ENCODE data around the gene FBXO44. TPM values are rescaled to one million over a fixed set of nuclear protein-coding genes. Genes with fewer than 3 reads are reported as not detected.

FBXO44 gene
- total RNA-seq, 2 donors from 2014 or later = 29.1 to 39.1 TPM

DNA sequence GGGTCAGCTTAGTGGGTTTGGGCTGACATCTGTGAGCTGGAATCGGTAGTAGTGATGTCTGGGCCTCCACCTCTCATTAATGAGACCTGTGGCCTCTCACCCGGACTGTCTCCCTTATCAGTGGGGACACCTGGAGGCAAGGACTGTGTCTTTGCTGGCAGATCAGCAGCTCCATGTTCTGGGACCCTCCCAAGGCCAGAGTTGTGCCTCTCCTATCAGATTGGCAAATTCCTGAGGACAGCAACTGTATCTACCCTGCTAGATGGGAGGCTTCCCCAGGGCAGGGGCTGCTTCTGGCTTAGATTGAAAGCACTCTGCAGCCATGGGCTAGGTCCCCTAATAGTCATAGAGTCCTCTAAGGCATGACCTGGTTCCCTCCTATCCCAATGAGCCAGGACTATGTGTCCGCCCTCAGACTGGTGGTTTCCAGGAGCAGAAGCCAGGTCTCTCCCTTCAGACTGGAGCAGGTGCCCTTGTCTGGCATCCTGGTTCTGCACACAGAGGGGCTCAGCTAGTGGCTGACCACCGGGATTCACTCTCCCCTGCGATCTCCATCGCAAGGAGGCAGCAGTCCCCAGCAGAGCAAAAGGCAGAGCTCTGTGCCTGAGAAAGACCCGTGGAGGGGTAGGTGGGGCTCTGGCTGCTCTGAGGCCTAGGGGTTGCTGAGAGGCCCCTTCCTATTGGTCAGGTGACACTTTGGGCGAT is 42.7 kb downstream of the FBXO44 start:
- TF ChIP-seq, protein P1, sequence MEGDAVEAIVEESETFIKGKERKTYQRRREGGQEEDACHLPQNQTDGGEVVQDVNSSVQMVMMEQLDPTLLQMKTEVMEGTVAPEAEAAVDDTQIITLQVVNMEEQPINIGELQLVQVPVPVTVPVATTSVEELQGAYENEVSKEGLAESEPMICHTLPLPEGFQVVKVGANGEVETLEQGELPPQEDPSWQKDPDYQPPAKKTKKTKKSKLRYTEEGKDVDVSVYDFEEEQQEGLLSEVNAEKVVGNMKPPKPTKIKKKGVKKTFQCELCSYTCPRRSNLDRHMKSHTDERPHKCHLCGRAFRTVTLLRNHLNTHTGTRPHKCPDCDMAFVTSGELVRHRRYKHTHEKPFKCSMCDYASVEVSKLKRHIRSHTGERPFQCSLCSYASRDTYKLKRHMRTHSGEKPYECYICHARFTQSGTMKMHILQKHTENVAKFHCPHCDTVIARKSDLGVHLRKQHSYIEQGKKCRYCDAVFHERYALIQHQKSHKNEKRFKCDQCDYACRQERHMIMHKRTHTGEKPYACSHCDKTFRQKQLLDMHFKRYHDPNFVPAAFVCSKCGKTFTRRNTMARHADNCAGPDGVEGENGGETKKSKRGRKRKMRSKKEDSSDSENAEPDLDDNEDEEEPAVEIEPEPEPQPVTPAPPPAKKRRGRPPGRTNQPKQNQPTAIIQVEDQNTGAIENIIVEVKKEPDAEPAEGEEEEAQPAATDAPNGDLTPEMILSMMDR (conservative IDR thresholded peaks at IDR 0.05) = no peak
- H3K27me3 Mint-ChIP-seq (ENCODE audit: insufficient read depth) = peaks cover 13% of the 10 kb centered on the region
- H3K36me3 Mint-ChIP-seq (ENCODE audit: low read depth) = no peaks in the 10 kb centered on the region
- Histone ChIP-seq H3K9me3 (ENCODE audit: control insufficient read depth, low read length) (no peaks in the 10 kb centered on the region), H3K36me3 (ENCODE audit: control insufficient read depth, insufficient read depth, low read length) (no peaks in the 10 kb centered on the region), H3K27me3 (ENCODE audit: control insufficient read depth, insufficient read depth, low read length, poor library complexity, severe bottlenecking) (peaks cover 16% of the 10 kb centered on the region), H3K27ac (ENCODE audit: low read depth, low read length) (no peak overlapping the region), H3K4me1 (ENCODE audit: control insufficient read depth, insufficient read depth, low read length) (no peaks in the 10 kb centered on the region), H3K4me3 (ENCODE audit: low read length) (no peak overlapping the region), H3K9ac (ENCODE audit: extremely low read depth, low read length, poor library complexity, severe bottlenecking) (no peak overlapping the region)
- H3K27ac Mint-ChIP-seq = no peak overlapping the region
- DNase-seq = no peak
- H3K9me3 Mint-ChIP-seq = no peaks in the 10 kb centered on the region
- H3K4me1 Mint-ChIP-seq = peaks cover 26% of the 10 kb centered on the region
- 60 to 84% methylated on average over 5 to 8 of the region's 8 CpGs for WGBS, 2 experiments (ENCODE audit: insufficient coverage in 1 of 2, insufficient read length in 1 of 2)
- H3K4me3 Mint-ChIP-seq = no peak overlapping the region

DNA sequence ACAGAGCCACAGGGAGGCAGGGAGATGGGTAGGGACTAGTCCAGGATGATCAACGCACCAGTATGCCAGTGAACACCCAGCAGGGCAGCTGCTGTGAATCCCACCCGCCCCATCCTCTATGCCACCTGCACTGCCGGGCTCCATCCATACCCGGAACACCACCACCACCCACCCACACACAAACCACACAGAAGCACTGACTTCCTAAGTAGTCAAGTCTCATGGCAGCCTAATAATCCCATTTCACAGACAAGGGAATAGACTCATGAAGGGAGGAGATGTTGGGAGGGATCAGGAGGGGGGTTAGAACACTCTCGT is 43.2 kb downstream of the FBXO44 start:
- 60 to 87% methylated on average over 2 to 5 of the region's 5 CpGs for WGBS, 2 experiments (ENCODE audit: insufficient coverage in 1 of 2, insufficient read length in 1 of 2)
- Mint-ChIP-seq H3K27me3 (ENCODE audit: insufficient read depth) (peaks cover 8% of the 10 kb centered on the region), H3K4me3 (no peak overlapping the region), H3K36me3 (ENCODE audit: low read depth) (no peaks in the 10 kb centered on the region), H3K9me3 (no peaks in the 10 kb centered on the region), H3K4me1 (peaks cover 26% of the 10 kb centered on the region), H3K27ac (no peak overlapping the region)
- DNase-seq = no peak
- Histone ChIP-seq H3K4me1 (ENCODE audit: control insufficient read depth, insufficient read depth, low read length) (no peaks in the 10 kb centered on the region), H3K9me3 (ENCODE audit: control insufficient read depth, low read length) (no peaks in the 10 kb centered on the region), H3K4me3 (ENCODE audit: low read length) (no peak overlapping the region), H3K27ac (ENCODE audit: low read depth, low read length) (no peak overlapping the region), H3K36me3 (ENCODE audit: control insufficient read depth, insufficient read depth, low read length) (no peaks in the 10 kb centered on the region), H3K9ac (ENCODE audit: extremely low read depth, low read length, poor library complexity, severe bottlenecking) (no peak overlapping the region), H3K27me3 (ENCODE audit: control insufficient read depth, insufficient read depth, low read length, poor library complexity, severe bottlenecking) (peaks cover 11% of the 10 kb centered on the region)
- TF ChIP-seq, protein P1 (conservative IDR thresholded peaks at IDR 0.05) = no peak

DNA sequence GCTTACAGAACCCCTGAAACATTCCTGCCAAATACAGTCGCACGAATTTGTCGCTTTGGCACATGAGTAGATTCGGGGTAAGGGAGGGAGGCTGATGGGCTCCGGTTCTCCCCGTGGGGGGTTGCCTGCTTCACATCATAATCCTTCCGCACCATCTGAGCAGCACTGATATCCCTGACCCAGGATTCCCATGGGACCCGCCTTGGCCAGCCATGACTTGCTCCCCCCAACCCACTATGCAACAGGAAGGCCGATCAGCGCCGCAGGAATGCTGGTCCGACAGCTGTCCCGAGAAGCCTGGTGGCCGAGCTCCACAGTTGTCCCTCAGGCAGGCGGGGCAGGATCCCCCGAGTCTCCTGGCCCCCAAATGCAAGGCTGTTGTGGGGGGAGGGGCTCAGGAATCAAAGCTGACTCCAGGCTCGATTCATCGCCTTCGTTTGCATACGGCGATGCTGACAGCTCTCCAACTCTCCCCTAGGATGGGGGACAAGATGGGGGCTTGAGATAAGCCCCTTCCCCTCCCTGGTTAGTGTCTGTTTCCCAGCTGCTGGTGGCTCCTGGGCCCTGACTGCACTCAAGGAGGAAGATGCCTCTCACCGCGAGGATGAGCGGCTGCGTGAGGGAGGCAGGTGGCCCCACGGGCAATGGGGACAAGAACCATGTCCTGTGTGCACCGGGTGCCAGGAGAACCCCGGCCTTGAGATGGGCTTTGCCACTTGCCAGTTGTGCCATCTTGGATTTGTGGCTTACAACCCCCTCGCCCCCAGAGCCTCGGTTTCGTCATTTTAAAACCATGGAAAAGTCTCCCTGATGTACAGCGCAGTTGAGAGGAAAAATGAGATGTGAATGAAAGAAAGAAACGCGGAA is 46.2 kb downstream of the FBXO44 start:
- H3K9ac ChIP-seq (ENCODE audit: extremely low read depth, low read length, poor library complexity, severe bottlenecking) = no peak overlapping the region
- TF ChIP-seq, protein P1 (conservative IDR thresholded peaks at IDR 0.05) = no peak
- H3K27me3 Mint-ChIP-seq (ENCODE audit: insufficient read depth) = no peaks in the 10 kb centered on the region
- no peaks in the 10 kb centered on the region for H3K9me3 ChIP-seq (ENCODE audit: control insufficient read depth, low read length)
- no peak overlapping the region for H3K4me3 Mint-ChIP-seq
- WGBS, 2 experiments (ENCODE audit: insufficient coverage in 1 of 2, insufficient read length in 1 of 2) = 73 to 83% methylated on average over 28 to 34 of the region's 34 CpGs
- peaks cover 29% of the 10 kb centered on the region for H3K4me1 Mint-ChIP-seq
- no peaks in the 10 kb centered on the region for H3K27me3 ChIP-seq (ENCODE audit: control insufficient read depth, insufficient read depth, low read length, poor library complexity, severe bottlenecking)
- H3K36me3 Mint-ChIP-seq (ENCODE audit: low read depth) = no peaks in the 10 kb centered on the region
- peaks cover 3% of the 10 kb centered on the region for H3K4me1 ChIP-seq (ENCODE audit: control insufficient read depth, insufficient read depth, low read length)
- no peak overlapping the region for H3K4me3 ChIP-seq (ENCODE audit: low read length)
- no peaks in the 10 kb centered on the region for H3K36me3 ChIP-seq (ENCODE audit: control insufficient read depth, insufficient read depth, low read length)
- DNase-seq = no peak
- peak overlapping the region; percentile 79 for H3K27ac ChIP-seq (ENCODE audit: low read depth, low read length)
- H3K27ac Mint-ChIP-seq = no peak overlapping the region
- H3K9me3 Mint-ChIP-seq = no peaks in the 10 kb centered on the region
